Gastroesophageal sphincter (tissue), 3 donors: ENCODE data around the gene AFG1L.

ENCODE experiments used
- CTCF ChIP-seq, 4 experiments: fragments of 200-600 bp in 2 of 4; fragments of 450-650 bp in 2 of 4; sonication (generic) in 1 of 4; IDR thresholded peaks; one replicate each; pipeline ENCODE4 v1.5.1; 2017 to 2019; ENCODE audit warnings: antibody characterized with exemption in 4 of 4, mild to moderate bottlenecking in 2 of 4, moderate library complexity in 2 of 4
- EP300 ChIP-seq: sonication (generic); formaldehyde crosslinking; IDR thresholded peaks from one replicate; pipeline ENCODE4 v1.6.1; 2017; ENCODE audit warnings: antibody characterized with exemption, mild to moderate bottlenecking
- POLR2A ChIP-seq, 2 donors: fragments of 450-650 bp; IDR thresholded peaks; one replicate each; pipeline ENCODE4 v1.6.1; 2017; ENCODE audit warnings: antibody characterized with exemption in 2 of 2, mild to moderate bottlenecking in 2 of 2, moderate library complexity in 1 of 2
- POLR2AphosphoS5 ChIP-seq: sonication (generic); formaldehyde crosslinking; IDR thresholded peaks from one replicate; pipeline ENCODE4 v1.6.1; 2017; ENCODE audit warnings: antibody characterized with exemption

DNA sequence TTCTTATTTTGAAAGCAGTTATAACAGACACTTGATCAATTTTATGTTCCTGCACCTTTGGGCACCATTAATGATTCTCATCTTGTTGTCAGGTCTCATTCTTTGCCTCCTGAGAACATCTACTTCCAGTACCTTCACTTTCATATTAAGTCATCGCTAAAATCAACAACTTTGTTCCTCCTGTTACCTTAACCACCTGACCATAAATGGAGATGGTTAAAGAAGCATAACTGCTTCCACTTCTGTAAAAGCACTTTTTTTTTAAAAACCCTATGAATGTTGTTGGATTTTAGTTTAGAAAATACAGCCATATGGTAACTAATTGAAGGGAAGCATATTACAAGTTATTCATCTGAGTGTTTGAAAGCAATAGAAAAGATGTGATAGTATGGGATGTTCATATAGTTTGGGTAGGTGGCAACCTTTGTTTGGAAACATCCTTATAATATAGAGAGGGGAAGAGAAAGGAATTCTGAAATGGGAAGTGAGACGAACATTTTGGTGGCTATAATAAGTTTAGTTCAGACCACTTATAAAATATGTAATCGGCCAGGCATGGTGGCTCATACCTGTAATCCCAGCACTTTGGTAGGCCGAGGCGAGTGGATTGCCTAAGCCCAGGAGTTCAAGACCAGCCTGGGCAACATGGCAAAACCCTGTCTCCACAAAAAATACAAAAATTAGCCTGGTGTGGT is 53.9 kb downstream of the AFG1L start:
- TF ChIP-seq CTCF (IDR thresholded peaks at IDR 0.05) = no peak
- TF ChIP-seq POLR2A (IDR thresholded peaks at IDR 0.05) = no peak
- TF ChIP-seq POLR2AphosphoS5 = no peak
- TF ChIP-seq EP300 = no peak
